SH-SY5Y (cell line): ENCODE data around the gene RNF14.

Experiments used
- GATA2 ChIP-seq: IDR thresholded peaks from 2 replicates; pipeline ENCODE4 v1.6.1; 2011; ENCODE audit warnings: mild to moderate bottlenecking, low read depth, low read length
- GATA3 ChIP-seq: IDR thresholded peaks from 2 replicates; pipeline ENCODE4 v1.6.1; 2011; ENCODE audit warnings: low read depth, mild to moderate bottlenecking, low read length, moderate library complexity

GRCh38 chr5:141951332-141951781 lies 17.5 kb upstream of the RNF14 start:
- TF ChIP-seq GATA3 = no peak
- no peak for TF ChIP-seq GATA2
